GM12873 (cell line): ENCODE measurements around the gene MCU.

ENCODE experiments used
- TF ChIP-seq, protein P1 (sequence below): IDR thresholded peaks from 2 replicates; pipeline ENCODE4 v1.5.1; 2012; ENCODE audit warnings: low read depth, mild to moderate bottlenecking, moderate library complexity, low read length, control low read depth; ENCODE audit not compliant: insufficient read depth; ENCODE audit errors: missing control alignments

The MCU gene

DNA sequence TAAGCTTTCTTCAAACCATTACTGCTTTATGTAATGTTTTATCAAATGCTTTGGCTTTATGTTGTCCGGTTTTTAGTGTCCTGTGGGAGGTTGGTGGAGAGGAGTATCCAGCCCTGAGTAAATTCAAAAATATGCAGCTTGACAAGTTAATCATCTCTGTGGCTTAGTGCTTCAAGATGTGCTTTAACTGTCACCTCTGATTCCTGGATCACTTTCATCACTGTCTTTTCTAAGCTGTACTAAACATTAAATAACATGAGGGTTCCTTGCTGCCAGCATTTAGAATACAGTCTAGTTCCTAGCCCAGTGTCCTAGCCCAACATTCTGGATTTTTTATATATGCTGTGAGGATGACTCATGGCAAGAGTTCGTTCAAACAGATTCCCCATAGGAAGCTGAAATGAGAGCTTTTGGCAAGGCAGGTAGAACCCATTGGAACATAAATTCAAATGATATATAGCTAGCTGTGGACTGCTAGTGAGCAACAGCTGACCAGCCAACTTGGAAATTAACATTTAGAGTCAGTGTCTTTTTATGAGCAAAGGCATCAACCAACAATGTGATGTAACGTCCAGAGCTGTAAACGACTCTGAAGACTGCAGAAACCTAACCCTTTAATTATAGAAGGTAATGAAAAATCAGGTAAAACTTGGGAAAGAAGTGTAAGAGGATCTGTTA, 120.9 kb downstream of the MCU start:
- TF ChIP-seq, protein P1, sequence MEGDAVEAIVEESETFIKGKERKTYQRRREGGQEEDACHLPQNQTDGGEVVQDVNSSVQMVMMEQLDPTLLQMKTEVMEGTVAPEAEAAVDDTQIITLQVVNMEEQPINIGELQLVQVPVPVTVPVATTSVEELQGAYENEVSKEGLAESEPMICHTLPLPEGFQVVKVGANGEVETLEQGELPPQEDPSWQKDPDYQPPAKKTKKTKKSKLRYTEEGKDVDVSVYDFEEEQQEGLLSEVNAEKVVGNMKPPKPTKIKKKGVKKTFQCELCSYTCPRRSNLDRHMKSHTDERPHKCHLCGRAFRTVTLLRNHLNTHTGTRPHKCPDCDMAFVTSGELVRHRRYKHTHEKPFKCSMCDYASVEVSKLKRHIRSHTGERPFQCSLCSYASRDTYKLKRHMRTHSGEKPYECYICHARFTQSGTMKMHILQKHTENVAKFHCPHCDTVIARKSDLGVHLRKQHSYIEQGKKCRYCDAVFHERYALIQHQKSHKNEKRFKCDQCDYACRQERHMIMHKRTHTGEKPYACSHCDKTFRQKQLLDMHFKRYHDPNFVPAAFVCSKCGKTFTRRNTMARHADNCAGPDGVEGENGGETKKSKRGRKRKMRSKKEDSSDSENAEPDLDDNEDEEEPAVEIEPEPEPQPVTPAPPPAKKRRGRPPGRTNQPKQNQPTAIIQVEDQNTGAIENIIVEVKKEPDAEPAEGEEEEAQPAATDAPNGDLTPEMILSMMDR, result no peak

DNA sequence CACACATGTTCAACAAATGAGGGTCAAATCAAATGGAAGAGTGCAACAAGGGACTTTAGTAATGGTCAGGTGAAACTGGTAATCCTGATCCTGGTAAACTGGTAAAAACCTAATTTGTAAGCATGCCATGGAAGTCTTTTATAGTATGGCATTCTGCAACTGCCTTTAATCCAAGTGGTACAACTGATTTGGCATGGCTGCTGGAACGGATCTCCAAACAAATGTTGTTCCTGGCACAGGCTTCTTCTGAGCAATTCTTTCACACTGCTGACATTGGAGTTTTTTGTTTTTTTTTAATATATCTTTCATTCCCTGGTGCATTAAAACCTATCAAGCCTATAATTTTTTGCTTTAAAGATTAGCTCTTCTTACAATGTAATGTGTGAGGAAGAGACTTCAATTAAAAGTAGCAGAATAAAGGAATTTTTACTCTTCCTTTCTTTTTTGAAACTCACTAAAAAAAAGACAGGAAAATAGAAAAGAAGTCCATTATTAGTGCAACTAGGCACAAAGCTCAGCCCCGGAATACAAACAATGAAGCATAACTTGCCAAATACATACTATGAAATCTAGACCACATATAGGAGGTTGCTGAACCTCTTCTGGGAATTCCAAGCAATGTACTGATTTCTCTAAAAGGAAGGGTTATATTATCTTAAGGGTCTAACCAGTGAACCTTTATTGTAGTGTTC, 122.3 kb downstream of the MCU start:
- TF ChIP-seq, protein P1, result no peak

DNA sequence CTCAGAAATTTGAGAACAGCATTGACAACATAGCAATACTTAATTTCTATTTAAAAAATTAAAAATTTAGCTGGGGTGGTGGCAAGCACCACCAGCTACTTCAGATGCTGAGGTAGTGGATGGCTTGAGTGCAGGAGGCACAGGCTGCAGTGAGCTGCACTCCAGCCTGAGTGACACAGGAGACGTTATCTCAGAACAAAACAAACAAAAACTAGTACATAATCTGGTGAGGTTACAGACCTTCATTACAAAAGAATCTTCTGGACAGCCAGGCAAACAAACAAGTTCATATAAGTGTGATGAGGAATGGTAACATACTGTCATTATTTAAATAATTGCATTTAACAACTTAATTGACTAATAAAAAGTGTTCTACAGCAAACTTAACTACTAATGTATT, 124.6 kb downstream of the MCU start:
- TF ChIP-seq, protein P1, result no peak

DNA sequence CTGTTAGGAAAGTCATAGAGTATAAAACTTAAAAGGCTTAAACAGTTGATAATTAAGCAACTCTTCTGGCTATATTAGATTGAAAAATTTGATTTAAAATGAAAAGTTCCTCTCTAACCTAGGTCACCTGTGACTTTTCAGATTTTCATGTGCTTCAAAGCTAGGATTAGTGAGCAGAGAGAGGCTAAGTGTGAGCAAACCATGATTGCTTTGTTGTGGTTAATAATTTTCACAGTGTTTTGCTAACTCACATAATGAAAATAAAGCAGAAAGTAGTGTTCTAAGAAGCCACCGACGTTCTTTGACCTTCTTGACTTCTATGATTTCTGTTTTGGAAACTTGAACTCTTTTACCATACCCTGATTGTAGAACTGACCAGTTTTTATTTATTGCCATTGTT, 126.1 kb downstream of the MCU start:
- TF ChIP-seq, protein P1, result no peak

DNA sequence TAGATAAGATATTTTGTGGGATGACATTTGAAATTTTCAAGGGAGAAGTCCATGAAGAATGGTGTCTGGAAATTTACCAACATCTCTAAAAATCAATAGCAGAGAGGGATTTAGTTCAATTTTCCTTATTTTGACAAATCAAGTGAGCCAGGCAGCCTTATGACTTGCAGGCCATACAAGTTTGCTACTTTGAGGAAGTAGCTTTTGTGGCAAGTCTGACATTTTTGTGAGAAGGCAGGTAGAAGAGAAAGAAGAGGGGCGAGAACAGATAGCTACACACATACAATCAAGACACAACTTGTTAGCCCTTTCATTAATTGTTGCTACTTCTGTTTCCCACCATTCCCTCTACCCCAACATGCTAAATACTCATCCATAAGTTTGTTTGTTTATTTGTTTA, 127.1 kb downstream of the MCU start:
- TF ChIP-seq, protein P1, result no peak

DNA sequence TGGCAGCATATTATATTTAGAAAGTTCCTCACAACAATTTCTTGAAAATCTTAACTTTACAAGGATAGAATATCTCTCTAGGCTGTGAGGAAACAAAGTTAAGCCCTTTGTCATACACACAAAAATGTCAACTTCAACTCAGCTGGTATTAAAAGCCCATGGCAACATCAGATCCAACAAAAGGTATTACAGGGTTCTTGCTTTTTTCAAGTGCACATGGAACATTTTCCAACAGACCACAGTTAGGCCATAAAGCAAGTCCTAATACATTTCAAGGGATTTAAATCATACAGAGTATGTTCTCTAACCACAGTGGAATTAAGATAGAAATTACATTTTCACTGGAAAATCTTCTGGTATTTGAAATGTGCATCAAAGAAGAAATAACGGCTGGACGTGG, 129.7 kb downstream of the MCU start:
- TF ChIP-seq, protein P1, result no peak

DNA sequence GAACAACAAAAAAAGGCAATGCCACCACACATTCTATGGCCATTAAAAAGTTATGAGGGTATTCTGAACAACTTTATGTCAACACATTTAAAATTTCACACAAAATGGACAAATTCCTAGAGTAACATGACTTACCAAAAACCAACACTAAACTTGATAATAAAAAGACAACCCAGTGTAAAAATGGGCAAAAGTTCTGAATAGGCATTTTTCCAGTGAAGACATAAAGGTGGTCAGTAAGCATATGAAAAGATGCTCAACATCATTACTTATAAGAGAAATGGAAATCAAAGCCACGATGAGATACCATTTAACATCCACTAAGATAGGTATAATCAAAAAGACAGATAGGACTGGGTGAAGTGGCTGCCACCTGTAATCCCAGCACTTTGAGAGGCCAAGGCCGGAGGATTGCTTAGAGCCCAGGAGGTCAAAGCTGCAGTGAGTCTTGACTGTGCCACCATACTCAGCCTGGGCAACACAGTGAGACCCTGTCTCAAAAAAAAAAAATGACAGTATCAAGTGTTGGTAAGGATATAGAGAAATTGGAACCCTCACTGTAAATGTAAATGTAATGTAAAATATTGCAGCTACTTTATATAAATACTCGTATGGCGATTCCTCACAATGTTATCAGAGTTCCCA, 130.5 kb downstream of the MCU start:
- TF ChIP-seq, protein P1, result no peak
